ENCODE measurements around the gene NFIB. TPM values are rescaled to one million over a fixed set of nuclear protein-coding genes. Genes with fewer than 3 reads are reported as not detected.

The NFIB gene
- total RNA-seq, 1 experiment from 2014 or later: 12.5 TPM

- no peak overlapping the region for H3K4me3 Mint-ChIP-seq
- no peaks in the 10 kb centered on the region for H3K27me3 Mint-ChIP-seq (ENCODE audit: low read depth)
- no peaks in the 10 kb centered on the region for H3K36me3 Mint-ChIP-seq
- TF ChIP-seq ZNF671 (CRISPR knock-in tag; IDR thresholded peaks at IDR 0.05): no peak
- no peak for TF ChIP-seq MLX (CRISPR knock-in tag; IDR thresholded peaks at IDR 0.05)
- TF ChIP-seq ELF4 (CRISPR knock-in tag; IDR thresholded peaks at IDR 0.05; ENCODE audit: low read depth): no peak
- no peak for TF ChIP-seq ZNF281 (CRISPR knock-in tag; IDR thresholded peaks at IDR 0.05)
- no peak for TF ChIP-seq PREB (CRISPR knock-in tag; IDR thresholded peaks at IDR 0.05; ENCODE audit: borderline replicate concordance)
- TF ChIP-seq TP53 (CRISPR knock-in tag; IDR thresholded peaks at IDR 0.05): no peak
- TF ChIP-seq USF2 (CRISPR knock-in tag; IDR thresholded peaks at IDR 0.05): no peak
- TF ChIP-seq ARID4B (CRISPR knock-in tag; IDR thresholded peaks at IDR 0.05; ENCODE audit: borderline replicate concordance): no peak
- ChIA-PET CTCF (no interaction called here), POLR2A (no interaction called here)
- no peak for DNase-seq (ENCODE audit: low spot score)
- no peak overlapping the region for H3K27ac Mint-ChIP-seq
- no peak for ATAC-seq
- no peaks in the 10 kb centered on the region for H3K9me3 Mint-ChIP-seq
- no peaks in the 10 kb centered on the region for H3K4me1 Mint-ChIP-seq
Observed at GRCh38 chr9:14173713-14174112, 140.2 kb downstream of the NFIB start.

GRCh38 chr9:14170973-14171596 is 142.9 kb downstream of the NFIB start:
- Mint-ChIP-seq H3K36me3 (no peaks in the 10 kb centered on the region), H3K9me3 (no peaks in the 10 kb centered on the region), H3K27me3 (ENCODE audit: low read depth) (no peaks in the 10 kb centered on the region), H3K27ac (no peak overlapping the region), H3K4me1 (no peaks in the 10 kb centered on the region), H3K4me3 (no peak overlapping the region)
- no peak for TF ChIP-seq ZNF512 (CRISPR knock-in tag; IDR thresholded peaks at IDR 0.05; ENCODE audit: borderline replicate concordance)
- no peak for TF ChIP-seq MLX (CRISPR knock-in tag; IDR thresholded peaks at IDR 0.05)
- no peak for DNase-seq (ENCODE audit: low spot score)
- ATAC-seq: no peak
- ChIA-PET POLR2A (no interaction called here), CTCF (no interaction called here)
